Esophagus squamous epithelium (tissue), 5 donors: ENCODE data around the gene PTPRN2. TPM values are rescaled to one million over a fixed set of nuclear protein-coding genes. Genes with fewer than 3 reads are reported as not detected.

Experiments used
- DNase-seq: peaks from one replicate; lab custom pipeline; 2025; lab: John Stamatoyannopoulos, UW
- H3K27ac ChIP-seq, 4 donors: fragments of 200-600 bp; sonication (generic); one replicate each; pipeline ENCODE4 v1.5.1; 2016 to 2019; ENCODE audit warnings: mild to moderate bottlenecking in 1 of 4
- H3K27me3 ChIP-seq, 4 donors: fragments of 200-600 bp; sonication (generic); 1 replicate in 3 of 4; 2 replicates in 1 of 4; pipeline versions ENCODE4 v1.5.1 to v1.6.0; 2017 to 2021; ENCODE audit warnings: antibody characterized with exemption in 1 of 4
- H3K36me3 ChIP-seq, 3 donors: fragments of 200-600 bp; sonication (generic); one replicate each; pipeline ENCODE4 v1.5.1; 2016 to 2019
- H3K4me1 ChIP-seq, 3 donors: fragments of 200-600 bp; sonication (generic); one replicate each; pipeline ENCODE4 v1.5.1; 2017 to 2019
- H3K4me3 ChIP-seq, 4 donors: fragments of 200-600 bp; sonication (generic); 1 replicate in 3 of 4; 2 replicates in 1 of 4; pipeline ENCODE4 v1.5.1; 2016 to 2019; ENCODE audit warnings: mild to moderate bottlenecking in 2 of 4, moderate library complexity in 1 of 4
- H3K9me3 ChIP-seq, 3 donors: fragments of 200-600 bp; sonication (generic); one replicate each; pipeline ENCODE4 v1.5.1; 2016 to 2019
- CTCF ChIP-seq, 6 experiments: fragments of 450-650 bp in 4 of 6; fragments of 200-600 bp in 2 of 6; sonication (generic) in 2 of 6; IDR thresholded peaks; one replicate each; pipeline ENCODE4 v1.5.1; 2016 to 2019; ENCODE audit warnings: antibody characterized with exemption in 6 of 6, mild to moderate bottlenecking in 4 of 6, moderate library complexity in 4 of 6
- POLR2A ChIP-seq, 4 donors: fragments of 450-650 bp; IDR thresholded peaks; one replicate each; pipeline ENCODE4 v1.6.1; 2017; ENCODE audit warnings: antibody characterized with exemption in 4 of 4, mild to moderate bottlenecking in 4 of 4, moderate library complexity in 3 of 4
- WGBS, 2 donors: methylation state at CpG; one replicate each; pipeline ENCODE4 v1.1.5; 2018; 5-methylcytosine and 5-hydroxymethylcytosine counted together
- intact Hi-C: fragments of 100-400 bp; cut with DNase I; formaldehyde crosslinking; loops from one replicate; pipeline ENCODE4 v1.15.0; 2022
- total RNA-seq, 4 donors: library from RNA; depleted of rRNA; stranded (reverse); fragments of >200 nt; gene quantifications; one replicate each; pipeline ENCODE4 v1.1.0, GENCODE V29; 2016
- donor health status: DM: yes; HTN: yes; CAD: no.

PTPRN2 gene
- total RNA-seq, 4 donors from 2014 or later, result 0.38 to 2.7 (median 1.0) TPM

- Histone ChIP-seq H3K4me1 (no peaks in the 10 kb centered on the region), H3K27ac (no peak overlapping the region), H3K36me3 (no peaks in the 10 kb centered on the region), H3K4me3 (no peak overlapping the region), H3K27me3 (peaks cover 0 to 12% (median 0%) of the 10 kb centered on the region in 4 donors), H3K9me3 (no peaks in the 10 kb centered on the region)
- TF ChIP-seq CTCF (IDR thresholded peaks at IDR 0.05) (no peak), POLR2A (IDR thresholded peaks at IDR 0.05) (no peak)
- 69 to 86% methylated on average over 3 to 13 of the region's 13 CpGs for WGBS, 2 donors
- no peak for DNase-seq
- intact Hi-C loops, result no loop called here
These were observed 141.3 kb downstream of the PTPRN2 start for GRCh38 chr7:158446281-158446680.

- Histone ChIP-seq H3K27ac (no peak overlapping the region), H3K4me1 (no peaks in the 10 kb centered on the region), H3K36me3 (no peaks in the 10 kb centered on the region), H3K9me3 (no peaks in the 10 kb centered on the region), H3K4me3 (no peak overlapping the region), H3K27me3 (peaks cover 0 to 10% (median 0%) of the 10 kb centered on the region in 4 donors)
- intact Hi-C loops, result no loop called here
- no peak for TF ChIP-seq POLR2A (IDR thresholded peaks at IDR 0.05)
- TF ChIP-seq CTCF (IDR thresholded peaks at IDR 0.05), result no peak
- 70 to 79% methylated on average over 6 to 11 of the region's 30 CpGs for WGBS, 2 donors
- DNase-seq, result no peak
These were observed 142.0 kb downstream of the PTPRN2 start for GRCh38 chr7:158445421-158446175.

- 58 to 73% methylated on average over 7 to 19 of the region's 25 CpGs for WGBS, 2 donors
- Histone ChIP-seq H3K4me3 (no peak overlapping the region), H3K36me3 (no peaks in the 10 kb centered on the region), H3K27me3 (peaks cover 0 to 7% (median 0%) of the 10 kb centered on the region in 4 donors), H3K27ac (no peak overlapping the region), H3K9me3 (no peaks in the 10 kb centered on the region), H3K4me1 (no peaks in the 10 kb centered on the region)
- TF ChIP-seq CTCF (IDR thresholded peaks at IDR 0.05) (no peak), POLR2A (IDR thresholded peaks at IDR 0.05) (no peak)
- intact Hi-C loops, result no loop called here
- no peak for DNase-seq
These were observed 142.9 kb downstream of the PTPRN2 start for GRCh38 chr7:158444501-158445420.

- no peak for TF ChIP-seq CTCF (IDR thresholded peaks at IDR 0.05)
- no peak for TF ChIP-seq POLR2A (IDR thresholded peaks at IDR 0.05)
- Histone ChIP-seq H3K27me3 (peaks cover 0 to 9% (median 0%) of the 10 kb centered on the region in 4 donors), H3K27ac (no peak overlapping the region), H3K9me3 (no peaks in the 10 kb centered on the region), H3K36me3 (no peaks in the 10 kb centered on the region), H3K4me1 (no peaks in the 10 kb centered on the region), H3K4me3 (no peak overlapping the region)
- intact Hi-C loops, result no loop called here
- DNase-seq, result no peak
- 68 to 83% methylated on average over 12 of the region's 19 CpGs for WGBS, 2 donors
These were observed 143.7 kb downstream of the PTPRN2 start for GRCh38 chr7:158443688-158444483.
